ENCODE data around the gene C2CD4B.

C2CD4B gene

DNA sequence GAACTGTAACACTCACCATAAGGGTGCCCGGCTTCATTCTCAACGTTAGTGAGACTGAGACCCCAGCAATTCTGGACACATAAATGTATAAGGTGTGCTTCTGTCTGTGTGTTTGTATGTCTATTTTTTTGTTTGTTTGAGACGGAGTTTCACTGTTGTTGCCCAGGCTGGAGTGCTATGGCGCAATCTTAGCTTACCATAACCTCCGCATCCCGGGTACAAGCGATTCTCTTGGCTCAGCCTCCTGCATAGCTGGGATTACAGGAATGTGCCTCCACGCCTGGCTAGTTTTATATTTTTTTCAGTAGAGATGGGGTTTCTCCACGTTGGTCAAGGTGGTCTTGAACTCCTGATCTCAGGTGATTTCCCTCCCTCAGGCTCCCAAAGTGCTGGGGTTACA, 43.3 kb upstream of the C2CD4B start:
- TF ChIP-seq CTCF (conservative IDR thresholded peaks at IDR 0.05; ENCODE audit: low read depth, low read length) = no peak
- DNase-seq (ENCODE audit: low read depth) = no peak
- H3K4me3 ChIP-seq (ENCODE audit: low read depth, low read length) = no peak overlapping the region

DNA sequence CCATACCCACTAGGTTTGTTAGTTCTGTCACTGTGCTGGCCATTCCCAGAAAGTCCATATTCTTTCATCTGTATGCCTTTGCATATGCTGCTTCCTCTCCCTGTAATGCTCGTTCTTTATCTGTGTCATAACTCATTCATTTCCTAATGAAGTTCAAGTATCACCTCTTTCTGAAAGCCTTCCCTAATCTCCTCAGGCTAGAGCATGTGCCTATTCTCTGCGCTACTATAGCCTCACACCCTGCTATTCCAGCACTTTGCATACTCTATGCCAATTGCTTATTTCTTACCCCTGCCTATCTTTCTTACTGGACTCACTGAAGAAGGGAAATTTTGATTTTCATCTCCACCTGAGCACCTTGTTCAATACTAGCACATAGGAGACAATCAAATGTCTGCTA, 25.6 kb upstream of the C2CD4B start:
- no peak overlapping the region for H3K4me3 ChIP-seq (ENCODE audit: low read depth, low read length)
- no peak for DNase-seq (ENCODE audit: low read depth)
- no peak for TF ChIP-seq CTCF (conservative IDR thresholded peaks at IDR 0.05; ENCODE audit: low read depth, low read length)

DNA sequence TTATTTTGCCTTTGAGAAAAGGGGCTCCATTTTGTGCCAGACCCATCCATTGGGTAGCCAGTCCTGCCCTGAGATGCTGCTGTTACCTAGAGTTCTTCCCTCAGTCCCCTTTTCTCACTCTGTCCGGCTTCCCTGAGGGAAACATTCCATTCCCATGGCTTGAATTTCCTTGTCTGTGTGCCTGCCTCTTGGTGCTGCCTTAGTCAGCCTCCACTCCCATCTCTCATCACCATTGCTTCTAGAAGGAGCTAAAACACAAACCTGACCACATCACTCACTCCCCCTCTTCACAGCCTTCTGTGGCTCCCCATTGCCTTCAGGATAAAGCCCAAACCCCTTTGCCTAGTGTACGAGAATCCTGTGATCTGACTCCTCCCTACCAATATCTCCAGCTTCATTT, 25.2 kb upstream of the C2CD4B start:
- H3K4me3 ChIP-seq (ENCODE audit: low read depth, low read length) = no peak overlapping the region
- no peak for TF ChIP-seq CTCF (conservative IDR thresholded peaks at IDR 0.05; ENCODE audit: low read depth, low read length)
- DNase-seq (ENCODE audit: low read depth) = no peak

GRCh38 chr15:62188744-62189143, 23.7 kb upstream of the C2CD4B start:
- no peak overlapping the region for H3K4me3 ChIP-seq (ENCODE audit: low read depth, low read length)
- no peak for TF ChIP-seq CTCF (conservative IDR thresholded peaks at IDR 0.05; ENCODE audit: low read depth, low read length)
- DNase-seq (ENCODE audit: low read depth) = no peak

GRCh38 chr15:62187910-62188309, 22.8 kb upstream of the C2CD4B start:
- no peak overlapping the region for H3K4me3 ChIP-seq (ENCODE audit: low read depth, low read length)
- no peak for DNase-seq (ENCODE audit: low read depth)
- TF ChIP-seq CTCF (conservative IDR thresholded peaks at IDR 0.05; ENCODE audit: low read depth, low read length) = no peak

DNA sequence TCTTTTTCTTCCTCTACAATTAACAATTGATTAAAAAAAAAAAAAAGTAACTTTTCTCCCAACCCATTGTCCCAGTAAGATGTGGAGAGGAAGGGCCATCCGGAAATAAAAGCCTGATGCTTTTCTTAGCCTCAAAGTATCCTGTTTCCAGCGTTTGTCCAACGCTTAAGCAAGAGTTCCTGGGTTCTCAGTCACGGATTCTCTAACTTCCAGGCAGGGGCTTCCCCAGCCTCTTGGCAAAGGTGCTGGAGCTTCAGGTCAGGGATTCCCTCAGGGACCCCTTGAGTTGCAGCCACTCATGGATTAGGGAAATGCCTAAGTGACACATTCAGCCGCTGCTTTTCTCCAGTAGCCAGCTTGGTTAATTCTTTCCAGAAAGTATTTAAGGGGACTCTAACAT, 22.3 kb upstream of the C2CD4B start:
- no peak overlapping the region for H3K4me3 ChIP-seq (ENCODE audit: low read depth, low read length)
- no peak for DNase-seq (ENCODE audit: low read depth)
- no peak for TF ChIP-seq CTCF (conservative IDR thresholded peaks at IDR 0.05; ENCODE audit: low read depth, low read length)

- no peak for TF ChIP-seq CTCF (conservative IDR thresholded peaks at IDR 0.05; ENCODE audit: low read depth, low read length)
- H3K4me3 ChIP-seq (ENCODE audit: low read depth, low read length) = no peak overlapping the region
- no peak for DNase-seq (ENCODE audit: low read depth)
These were observed 21.5 kb upstream of the C2CD4B start for GRCh38 chr15:62186578-62186977.

Data from choroid plexus epithelial cell (primary cell).